ENCODE results near the gene ELOB.

The ELOB gene

DNA sequence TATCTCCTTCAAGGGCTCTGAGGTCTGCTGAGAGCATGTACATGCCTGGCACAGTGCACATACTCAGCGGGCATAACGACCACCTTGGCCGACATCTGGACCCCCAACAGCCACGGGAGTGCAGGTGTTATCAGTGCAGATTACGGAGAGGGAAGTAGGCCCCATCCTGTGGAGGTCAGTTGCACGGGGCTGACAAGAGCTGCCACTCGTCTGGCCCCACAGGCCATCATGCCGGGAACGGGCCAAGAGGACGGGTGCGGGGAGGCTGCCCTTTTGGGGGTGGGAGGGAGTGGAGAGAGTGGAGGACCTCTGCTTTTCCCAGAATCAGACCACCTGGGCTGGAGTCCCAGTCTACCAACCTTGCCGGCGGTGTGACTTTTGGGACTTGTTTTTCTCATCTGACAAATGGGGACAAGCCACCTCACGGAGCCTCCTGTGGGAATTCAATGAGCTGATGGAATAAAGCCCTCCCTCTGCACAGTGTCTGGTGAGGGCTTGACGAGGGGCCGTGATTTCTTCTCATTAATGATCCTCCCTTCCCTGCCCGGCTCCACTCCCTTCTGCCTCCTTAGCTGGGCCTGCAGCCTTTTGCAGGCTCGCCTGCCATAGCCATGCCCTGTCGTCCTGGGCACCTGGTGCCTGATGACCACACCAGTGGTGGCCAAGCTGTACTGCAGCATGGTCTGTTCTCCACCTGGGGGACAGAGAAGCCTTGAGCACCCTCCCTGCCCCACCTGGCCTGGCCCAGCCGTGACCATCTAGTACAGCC is 5.7 kb upstream of the ELOB start:
- FAIRE-seq = no peak

DNA sequence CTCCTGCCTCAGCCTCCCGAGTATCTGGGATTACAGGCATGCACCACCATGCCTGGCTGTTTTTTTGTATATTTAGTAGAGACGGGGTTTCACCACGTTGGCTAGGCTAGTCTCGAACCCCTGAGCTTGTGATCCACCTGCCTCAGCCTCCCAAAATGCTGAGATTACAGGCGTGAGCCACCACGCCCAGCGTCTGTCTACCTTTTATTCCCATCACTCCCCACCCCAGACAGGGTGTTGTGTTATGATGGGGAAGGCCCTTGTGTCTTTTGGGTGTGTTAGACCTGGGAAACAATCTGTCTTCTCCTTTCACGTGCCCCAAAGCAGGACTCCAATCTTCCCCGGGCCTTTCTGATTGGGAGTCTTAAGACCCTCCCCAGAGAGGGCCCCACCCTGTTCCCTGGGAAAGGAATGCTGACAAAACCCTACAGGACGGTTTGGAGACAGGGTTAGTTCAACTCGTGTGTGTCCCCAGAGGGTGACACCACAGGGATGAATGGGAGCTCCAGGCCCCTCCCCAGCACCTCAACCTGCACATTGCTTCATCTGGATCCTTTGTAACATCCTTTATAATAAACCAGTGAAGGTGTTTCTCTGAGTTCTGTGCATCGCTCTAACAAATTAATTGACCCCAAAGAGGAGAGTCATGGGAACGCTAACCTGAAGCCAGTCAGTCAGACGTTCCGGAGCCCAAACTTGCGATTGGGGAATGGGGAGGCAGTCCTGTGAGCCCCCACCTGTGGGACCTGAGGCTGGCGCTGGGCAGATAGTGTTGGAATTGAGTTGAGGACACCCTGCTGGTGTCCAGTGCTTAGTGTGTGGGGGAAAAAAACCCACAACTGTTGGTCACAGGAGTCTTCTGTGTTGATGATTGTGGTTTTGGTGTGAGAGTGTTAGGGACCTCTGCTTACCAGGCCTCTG is 3.2 kb upstream of the ELOB start:
- FAIRE-seq (no peak), DNase-seq (ENCODE audit: insufficient read length, low spot score) (no peak)
- TF ChIP-seq, protein P1, sequence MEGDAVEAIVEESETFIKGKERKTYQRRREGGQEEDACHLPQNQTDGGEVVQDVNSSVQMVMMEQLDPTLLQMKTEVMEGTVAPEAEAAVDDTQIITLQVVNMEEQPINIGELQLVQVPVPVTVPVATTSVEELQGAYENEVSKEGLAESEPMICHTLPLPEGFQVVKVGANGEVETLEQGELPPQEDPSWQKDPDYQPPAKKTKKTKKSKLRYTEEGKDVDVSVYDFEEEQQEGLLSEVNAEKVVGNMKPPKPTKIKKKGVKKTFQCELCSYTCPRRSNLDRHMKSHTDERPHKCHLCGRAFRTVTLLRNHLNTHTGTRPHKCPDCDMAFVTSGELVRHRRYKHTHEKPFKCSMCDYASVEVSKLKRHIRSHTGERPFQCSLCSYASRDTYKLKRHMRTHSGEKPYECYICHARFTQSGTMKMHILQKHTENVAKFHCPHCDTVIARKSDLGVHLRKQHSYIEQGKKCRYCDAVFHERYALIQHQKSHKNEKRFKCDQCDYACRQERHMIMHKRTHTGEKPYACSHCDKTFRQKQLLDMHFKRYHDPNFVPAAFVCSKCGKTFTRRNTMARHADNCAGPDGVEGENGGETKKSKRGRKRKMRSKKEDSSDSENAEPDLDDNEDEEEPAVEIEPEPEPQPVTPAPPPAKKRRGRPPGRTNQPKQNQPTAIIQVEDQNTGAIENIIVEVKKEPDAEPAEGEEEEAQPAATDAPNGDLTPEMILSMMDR (IDR thresholded peaks at IDR 0.05; ENCODE audit: insufficient read depth, missing control alignments) = no peak

More for the DNA sequence above, 5.7 kb upstream of the ELOB start:
- TF ChIP-seq, protein P1 (IDR thresholded peaks at IDR 0.05; ENCODE audit: insufficient read depth, missing control alignments) = no peak
- no peak for DNase-seq (ENCODE audit: insufficient read length, low spot score)

DNA sequence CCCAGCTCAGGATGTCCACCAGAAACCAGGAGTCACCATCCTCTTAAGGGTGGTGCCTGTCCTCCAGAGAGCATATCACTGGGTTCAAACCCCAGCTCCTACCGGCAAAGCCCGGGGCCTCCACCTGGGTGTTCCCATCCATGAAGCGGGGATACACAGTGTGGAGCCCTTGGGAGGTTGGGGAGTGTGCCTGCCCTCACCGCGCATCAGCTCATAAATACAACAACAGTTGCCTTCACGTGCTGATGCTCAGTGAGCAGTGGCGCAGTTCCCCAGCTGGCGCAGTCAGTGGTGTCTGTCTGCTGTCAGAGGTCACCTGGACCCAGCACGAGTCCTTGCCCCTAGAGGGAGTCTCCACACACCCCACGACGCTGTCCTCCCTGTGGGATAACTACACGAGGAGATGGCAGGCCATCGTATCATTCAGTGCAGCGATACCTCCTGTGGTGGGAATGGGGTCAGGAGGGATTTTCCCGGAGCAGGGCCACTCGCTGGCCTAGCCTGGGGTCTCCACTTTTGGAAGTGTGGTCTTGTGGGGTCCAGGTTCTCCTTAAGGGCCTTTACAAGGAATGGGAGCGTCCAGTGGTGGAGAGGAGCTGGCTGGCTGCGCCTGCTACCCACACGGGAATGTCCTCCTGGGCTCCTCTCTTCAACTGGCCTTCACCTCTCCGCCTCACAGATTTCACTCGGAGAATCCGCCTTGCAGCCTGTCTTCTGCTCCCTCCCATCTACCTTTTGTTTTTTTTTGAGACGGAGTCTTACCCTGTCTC is 2.3 kb upstream of the ELOB start:
- TF ChIP-seq, protein P1 (IDR thresholded peaks at IDR 0.05; ENCODE audit: insufficient read depth, missing control alignments) = no peak
- DNase-seq (ENCODE audit: insufficient read length, low spot score) = no peak
- no peak for FAIRE-seq

DNA sequence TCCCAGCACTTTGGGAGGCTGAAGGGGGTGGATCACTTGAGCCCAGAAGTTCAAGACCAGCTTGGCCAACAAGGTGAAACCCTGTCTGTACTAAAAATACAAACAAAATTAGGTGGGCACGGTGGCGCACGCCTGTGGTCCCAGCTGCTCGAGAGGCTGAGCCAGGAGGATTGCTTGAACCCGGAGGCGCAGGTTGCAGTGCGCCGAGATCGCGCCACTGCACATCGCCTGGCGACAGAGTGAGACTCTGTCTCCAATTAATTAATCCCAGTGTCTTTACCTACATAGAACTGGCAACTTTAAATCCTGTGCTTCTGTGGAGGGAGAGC is 1.5 kb upstream of the ELOB start:
- FAIRE-seq = no peak
- TF ChIP-seq, protein P1 (IDR thresholded peaks at IDR 0.05; ENCODE audit: insufficient read depth, missing control alignments) = no peak
- no peak for DNase-seq (ENCODE audit: insufficient read length, low spot score)

DNA sequence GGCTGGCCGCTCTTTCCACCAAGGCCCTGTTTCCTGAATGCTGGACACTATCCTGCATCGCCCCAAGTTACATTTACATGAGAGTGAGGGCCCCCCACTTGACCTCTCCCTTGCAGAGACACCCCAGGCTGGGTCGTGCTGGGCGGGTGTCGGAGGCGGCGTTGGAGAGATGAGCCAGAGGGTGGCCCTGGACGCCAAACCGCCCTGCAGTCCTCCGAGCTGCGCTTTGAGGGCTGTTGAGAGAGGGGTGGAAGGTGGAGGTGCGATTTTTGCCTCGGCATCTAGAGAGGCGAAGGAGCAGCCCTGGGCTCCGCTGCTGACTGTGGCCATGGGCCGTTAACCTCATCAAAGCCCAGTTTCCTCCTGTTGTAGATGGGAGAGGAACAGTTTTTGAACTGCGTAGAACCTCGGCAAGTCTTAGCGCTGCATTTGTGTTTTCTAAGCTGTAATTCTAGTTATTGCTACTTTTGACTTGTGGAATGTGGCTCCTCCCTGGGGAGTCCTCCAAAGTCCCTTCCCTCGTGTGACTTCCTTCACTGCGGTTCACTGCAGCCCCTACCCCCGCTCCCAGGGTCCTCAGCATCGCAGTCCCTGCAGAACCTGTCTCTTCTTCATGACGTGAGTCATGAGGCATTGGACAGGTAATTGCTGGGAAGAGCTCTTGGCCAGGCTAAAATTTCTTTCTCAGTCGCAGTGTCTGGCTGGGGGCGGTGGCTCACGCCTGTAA is 986 bp upstream of the ELOB start:
- no peak for DNase-seq (ENCODE audit: insufficient read length, low spot score)
- TF ChIP-seq, protein P1 (IDR thresholded peaks at IDR 0.05; ENCODE audit: insufficient read depth, missing control alignments) = no peak
- no peak for FAIRE-seq

DNA sequence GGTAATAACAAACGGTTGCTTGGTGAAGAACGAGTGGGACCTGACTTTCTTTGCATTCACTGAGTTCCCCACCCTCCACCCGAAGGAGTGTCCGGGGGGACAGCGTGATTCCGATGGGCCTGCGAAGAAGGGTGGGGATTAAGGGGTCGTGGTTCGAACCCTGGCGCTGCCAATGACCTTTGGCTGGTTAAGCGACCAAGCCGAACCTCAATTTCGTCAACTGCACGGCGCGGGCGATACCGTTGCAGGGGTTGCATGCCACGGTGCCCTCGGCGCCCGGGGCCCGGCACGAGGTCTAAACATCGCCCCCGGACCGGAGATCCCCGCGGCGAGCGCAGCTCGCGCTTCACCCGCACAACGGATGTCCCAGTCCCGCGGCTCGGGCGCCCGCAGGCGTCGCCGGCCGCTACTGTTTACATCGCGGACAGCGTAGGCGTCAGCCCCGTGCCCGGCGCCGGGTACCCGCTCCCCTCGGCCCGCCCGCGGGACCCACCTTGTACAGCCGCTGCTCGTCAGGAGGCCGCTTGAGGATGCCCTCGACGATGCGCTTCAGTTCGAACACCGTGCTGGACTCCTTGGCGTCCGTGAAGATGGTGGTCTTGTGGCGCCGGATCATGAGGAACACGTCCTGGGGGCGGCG is 460 bp downstream of the ELOB start:
- TF ChIP-seq, protein P1 (IDR thresholded peaks at IDR 0.05; ENCODE audit: insufficient read depth, missing control alignments) = no peak
- DNase-seq (ENCODE audit: insufficient read length, low spot score) (no peak), FAIRE-seq (no peak)
